D721Med (cell line): ENCODE data around the gene SUDS3.

Source experiments
- DNase-seq: peaks from one replicate; pipeline ENCODE4 v3.0.0; 2011; ENCODE audit warnings: low spot score; ENCODE audit not compliant: insufficient read length
- FAIRE-seq: peaks from 2 replicates; lab custom pipeline; 2011; peaks lifted over from hg19 to GRCh38; lab: Jason Lieb, UNC
- CTCF ChIP-seq: IDR thresholded peaks from 2 replicates; pipeline ENCODE4 v1.5.1; 2012; ENCODE audit warnings: mild to moderate bottlenecking, control low read depth; ENCODE audit not compliant: insufficient read depth; ENCODE audit errors: missing control alignments

The SUDS3 gene

DNA sequence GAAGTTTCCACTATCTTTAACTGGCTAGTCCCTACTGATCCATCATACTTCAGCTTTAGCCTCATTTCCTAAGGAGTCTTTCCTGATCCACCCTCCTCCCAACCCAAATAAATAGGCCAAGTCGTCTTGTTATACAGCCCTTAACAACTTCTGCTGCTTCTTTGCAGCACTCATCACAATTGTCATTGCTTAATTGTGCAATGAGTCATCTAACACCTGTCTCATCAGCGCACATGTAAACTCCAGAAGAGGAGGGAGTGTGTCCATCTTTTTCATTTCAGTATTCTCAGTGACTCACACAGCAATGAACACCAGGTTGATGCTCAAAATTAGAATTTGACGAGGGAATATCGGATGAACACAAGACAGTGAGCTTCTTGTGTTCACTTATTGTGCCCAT, 87.3 kb downstream of the SUDS3 start:
- FAIRE-seq (no peak), DNase-seq (no peak)
- TF ChIP-seq CTCF = no peak

DNA sequence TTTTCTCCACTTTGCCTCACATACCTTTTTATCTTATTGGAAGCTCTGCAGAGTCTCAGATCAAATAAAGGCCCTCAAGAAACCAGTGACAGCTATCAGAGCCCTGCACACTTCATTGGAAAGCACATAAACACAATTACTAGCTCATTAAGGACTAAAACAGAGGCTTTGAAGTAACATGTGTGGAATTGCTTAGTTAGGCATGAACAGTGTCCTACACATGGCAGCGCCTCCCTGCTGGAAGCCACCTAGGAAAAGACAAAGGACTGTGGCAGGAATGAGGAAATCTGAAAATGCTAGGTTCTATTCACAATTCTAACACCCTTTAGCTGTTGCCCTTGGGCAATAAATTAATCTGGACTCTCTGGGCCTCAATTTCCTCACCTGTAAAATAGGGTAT, 89.4 kb downstream of the SUDS3 start:
- no peak for TF ChIP-seq CTCF
- no peak for FAIRE-seq

More for the DNA sequence above, 89.4 kb downstream of the SUDS3 start:
- no peak for DNase-seq
